ENCODE data around the gene UTF1.

UTF1 gene

GRCh38 chr10:133199992-133200611 lies 29.9 kb upstream of the UTF1 start:
- Histone ChIP-seq H3K4me3 (ENCODE audit: low read depth, low read length) (no peak overlapping the region), H3K36me3 (ENCODE audit: control insufficient read depth in 2 of 2, insufficient read depth in 1 of 2, low read length in 2 of 2) (no peaks in the 10 kb centered on the region), H3K4me1 (ENCODE audit: control insufficient read depth, insufficient read depth, low read length) (no peaks in the 10 kb centered on the region), H3K27ac (ENCODE audit: extremely low read depth, low read depth, low read length) (no peak overlapping the region), H3K9me3 (ENCODE audit: control insufficient read depth, insufficient read depth, low read depth, low read length) (no peaks in the 10 kb centered on the region)
- peak; percentile 66 for TF ChIP-seq EGR2 (tag by site-specific recombination; IDR thresholded peaks at IDR 0.05; ENCODE audit: low read depth)
- no peak for TF ChIP-seq ZNF510 (tag by site-specific recombination; IDR thresholded peaks at IDR 0.05; ENCODE audit: insufficient replicate concordance)
- TF ChIP-seq KLF1 (tag by site-specific recombination; IDR thresholded peaks at IDR 0.05) = peak; percentile 73
- TF ChIP-seq ZFHX2 (tag by site-specific recombination; conservative IDR thresholded peaks at IDR 0.05) = peak; percentile 55
- no peak for TF ChIP-seq ZNF2 (tag by site-specific recombination; IDR thresholded peaks at IDR 0.05)
- no peak for TF ChIP-seq ZNF660 (tag by site-specific recombination; IDR thresholded peaks at IDR 0.05)
- peak; percentile 56; the same call in 1 of the 2 replicates for TF ChIP-seq ZFP69B (tag by site-specific recombination; IDR thresholded peaks at IDR 0.05)
- TF ChIP-seq ZNF549 (tag by site-specific recombination; IDR thresholded peaks at IDR 0.05) = no peak
- TF ChIP-seq ZNF707 (tag by site-specific recombination; IDR thresholded peaks at IDR 0.05) = no peak
- no peak for TF ChIP-seq KLF10 (tag by site-specific recombination; IDR thresholded peaks at IDR 0.05)
- no peak for TF ChIP-seq ZNF274 (IDR thresholded peaks at IDR 0.05; ENCODE audit: low read length)
- TF ChIP-seq ZNF274 (tag by site-specific recombination; IDR thresholded peaks at IDR 0.05; ENCODE audit: borderline replicate concordance) = no peak
- TF ChIP-seq ZNF555 (tag by site-specific recombination; conservative IDR thresholded peaks at IDR 0.05) = no peak
- no peak for TF ChIP-seq HOXA7 (CRISPR knock-in tag; IDR thresholded peaks at IDR 0.05; ENCODE audit: borderline replicate concordance)
- no peak for TF ChIP-seq MEIS1 (CRISPR knock-in tag; IDR thresholded peaks at IDR 0.05; ENCODE audit: borderline replicate concordance)
- no peak for TF ChIP-seq ZNF311 (tag by site-specific recombination; IDR thresholded peaks at IDR 0.05; ENCODE audit: borderline replicate concordance)
- POLR2A ChIA-PET = no interaction called here
- CTCF ChIA-PET = no interaction called here

- ChIA-PET CTCF (no interaction called here), POLR2A (no interaction called here)
- Histone ChIP-seq H3K9me3 (ENCODE audit: control insufficient read depth, insufficient read depth, low read depth, low read length) (no peaks in the 10 kb centered on the region), H3K27ac (ENCODE audit: extremely low read depth, low read depth, low read length) (no peak overlapping the region), H3K36me3 (ENCODE audit: control insufficient read depth in 2 of 2, insufficient read depth in 1 of 2, low read length in 2 of 2) (no peaks in the 10 kb centered on the region), H3K4me3 (ENCODE audit: low read depth, low read length) (no peak overlapping the region), H3K4me1 (ENCODE audit: control insufficient read depth, insufficient read depth, low read length) (no peaks in the 10 kb centered on the region)
- TF ChIP-seq ZNF350 (tag by site-specific recombination; IDR thresholded peaks at IDR 0.05) (no peak), ZNF785 (tag by site-specific recombination; IDR thresholded peaks at IDR 0.05) (no peak), TSHZ1 (tag by site-specific recombination; IDR thresholded peaks at IDR 0.05; ENCODE audit: borderline replicate concordance) (no peak), SETDB1 (IDR thresholded peaks at IDR 0.05; ENCODE audit: insufficient read length, low read length) (no peak), ZNF521 (tag by site-specific recombination; IDR thresholded peaks at IDR 0.05) (no peak), PRDM6 (tag by site-specific recombination; IDR thresholded peaks at IDR 0.05) (no peak), ZNF518A (tag by site-specific recombination; conservative IDR thresholded peaks at IDR 0.05; ENCODE audit: low read depth) (no peak), ZNF114 (tag by site-specific recombination; IDR thresholded peaks at IDR 0.05) (no peak), ZNF704 (tag by site-specific recombination; IDR thresholded peaks at IDR 0.05) (no peak)
Observed at GRCh38 chr10:133200621-133201031, 29.4 kb upstream of the UTF1 start.
